VCaP (cell line): ENCODE results near the gene CSRNP3.

Experiments used
- H3K27ac ChIP-seq: fragments of 450-650 bp; 2 replicates; pipeline ENCODE4 v1.5.1; 2017
- TF ChIP-seq, protein P1 (sequence below): fragments of 450-650 bp; conservative IDR thresholded peaks from 2 replicates; pipeline ENCODE4 v1.5.1; 2017; ENCODE audit warnings: mild to moderate bottlenecking, moderate library complexity

The CSRNP3 gene

DNA sequence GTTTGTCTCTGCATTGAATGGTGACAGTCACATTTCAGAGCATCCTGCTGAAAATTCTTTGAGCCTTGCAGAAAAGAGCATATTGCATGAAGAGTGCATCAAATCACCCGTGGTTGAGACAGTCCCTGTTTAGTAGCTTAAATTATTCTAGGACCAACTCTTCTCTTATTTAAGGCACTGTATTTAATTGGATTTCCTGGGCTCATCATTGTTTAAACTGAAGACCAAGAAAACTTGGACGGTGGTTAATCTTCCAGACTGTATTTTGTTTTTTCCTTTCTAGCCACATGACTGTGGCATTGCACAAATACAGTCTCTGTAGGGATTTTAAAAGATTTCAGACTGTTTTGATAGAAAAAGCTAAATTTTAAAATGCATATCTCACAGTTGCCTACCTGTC is 210.1 kb downstream of the CSRNP3 start:
- H3K27ac ChIP-seq = no peak overlapping the region
- TF ChIP-seq, protein P1, sequence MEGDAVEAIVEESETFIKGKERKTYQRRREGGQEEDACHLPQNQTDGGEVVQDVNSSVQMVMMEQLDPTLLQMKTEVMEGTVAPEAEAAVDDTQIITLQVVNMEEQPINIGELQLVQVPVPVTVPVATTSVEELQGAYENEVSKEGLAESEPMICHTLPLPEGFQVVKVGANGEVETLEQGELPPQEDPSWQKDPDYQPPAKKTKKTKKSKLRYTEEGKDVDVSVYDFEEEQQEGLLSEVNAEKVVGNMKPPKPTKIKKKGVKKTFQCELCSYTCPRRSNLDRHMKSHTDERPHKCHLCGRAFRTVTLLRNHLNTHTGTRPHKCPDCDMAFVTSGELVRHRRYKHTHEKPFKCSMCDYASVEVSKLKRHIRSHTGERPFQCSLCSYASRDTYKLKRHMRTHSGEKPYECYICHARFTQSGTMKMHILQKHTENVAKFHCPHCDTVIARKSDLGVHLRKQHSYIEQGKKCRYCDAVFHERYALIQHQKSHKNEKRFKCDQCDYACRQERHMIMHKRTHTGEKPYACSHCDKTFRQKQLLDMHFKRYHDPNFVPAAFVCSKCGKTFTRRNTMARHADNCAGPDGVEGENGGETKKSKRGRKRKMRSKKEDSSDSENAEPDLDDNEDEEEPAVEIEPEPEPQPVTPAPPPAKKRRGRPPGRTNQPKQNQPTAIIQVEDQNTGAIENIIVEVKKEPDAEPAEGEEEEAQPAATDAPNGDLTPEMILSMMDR = no peak

DNA sequence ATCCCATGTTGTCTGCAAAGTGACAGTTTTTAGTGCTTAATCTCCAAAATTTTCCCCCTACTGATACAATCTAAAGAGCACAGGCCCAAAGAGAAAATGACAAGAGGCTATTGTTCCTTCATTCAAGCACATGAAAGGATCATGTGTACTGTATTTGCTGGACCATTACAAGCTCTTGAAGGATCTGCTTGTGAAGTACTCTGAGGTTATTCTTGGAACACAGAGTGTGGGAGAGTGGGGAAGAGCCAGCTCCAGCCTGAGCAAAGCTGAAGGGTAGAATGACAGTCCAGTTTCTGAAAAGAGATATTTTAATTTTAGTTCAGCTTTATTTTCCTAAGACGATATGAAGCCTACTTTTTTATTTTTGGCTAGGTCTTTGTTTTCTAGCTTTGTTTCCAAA is 212.3 kb downstream of the CSRNP3 start:
- H3K27ac ChIP-seq = no peak overlapping the region
- TF ChIP-seq, protein P1 = no peak

DNA sequence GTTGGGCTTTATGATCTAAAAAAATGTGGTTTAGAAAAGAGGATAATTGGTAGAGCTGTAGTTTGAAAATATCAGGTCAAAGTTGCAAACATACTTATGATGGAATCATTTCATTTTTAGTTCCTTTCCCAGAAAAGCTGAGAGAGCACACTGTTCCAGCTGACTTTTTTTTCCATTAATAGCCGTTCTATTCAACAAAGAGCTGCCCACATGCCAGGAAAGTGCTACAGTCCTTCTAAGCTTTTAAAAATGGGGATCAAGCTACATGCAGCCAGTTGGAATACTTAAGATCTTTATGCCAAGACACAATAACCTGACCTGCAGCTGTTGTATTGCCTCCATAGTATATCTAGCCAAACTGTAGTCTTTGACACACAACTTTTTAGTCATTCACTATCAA is 213.0 kb downstream of the CSRNP3 start:
- TF ChIP-seq, protein P1 = no peak
- no peak overlapping the region for H3K27ac ChIP-seq

DNA sequence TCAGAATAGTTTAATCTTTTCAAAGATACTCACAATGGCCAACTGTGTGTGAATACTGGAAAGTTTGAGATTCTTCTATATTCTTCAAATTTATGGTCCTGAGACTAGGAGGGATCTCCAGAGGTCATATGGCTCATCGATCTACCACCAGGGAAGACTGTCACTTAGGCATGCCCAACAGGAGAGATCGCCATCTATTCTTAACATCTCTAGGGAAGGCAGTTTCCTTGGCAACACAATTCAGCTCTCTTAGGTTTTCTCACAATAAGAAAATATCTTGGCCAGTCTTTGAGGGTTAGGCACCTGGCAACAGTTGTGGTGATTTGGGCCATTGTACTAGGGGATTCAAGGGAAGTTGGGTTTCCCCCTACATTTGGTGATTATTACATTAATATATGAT is 217.3 kb downstream of the CSRNP3 start:
- TF ChIP-seq, protein P1 = no peak
- no peak overlapping the region for H3K27ac ChIP-seq

DNA sequence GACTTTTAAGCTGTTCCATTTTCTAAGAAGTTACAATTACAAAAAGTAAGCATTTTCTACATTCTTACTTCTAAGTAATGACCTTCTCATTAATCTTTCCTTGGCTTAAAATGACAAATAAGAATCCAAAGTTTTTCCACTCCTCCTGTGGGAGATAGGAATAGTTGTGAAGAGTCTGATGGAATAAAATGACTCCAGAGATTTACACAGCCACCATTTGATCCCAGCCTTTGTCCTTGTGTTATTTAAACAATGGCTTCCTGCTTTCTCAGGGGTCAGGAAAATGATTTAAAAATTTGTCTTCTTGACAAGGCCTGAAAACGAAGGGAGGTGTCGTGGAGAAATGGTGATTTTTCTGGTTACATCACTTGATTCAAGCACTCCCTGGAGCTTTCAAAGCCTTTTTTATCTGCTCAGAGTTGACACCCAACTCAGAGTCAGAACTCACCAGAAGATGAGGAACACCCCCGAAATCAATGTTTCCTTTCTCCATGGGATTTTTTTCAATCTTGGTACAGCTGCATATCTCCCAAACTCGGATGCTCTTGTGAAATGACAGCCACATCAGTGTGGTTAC is 218.0 kb downstream of the CSRNP3 start:
- H3K27ac ChIP-seq = no peak overlapping the region
- TF ChIP-seq, protein P1 = no peak

DNA sequence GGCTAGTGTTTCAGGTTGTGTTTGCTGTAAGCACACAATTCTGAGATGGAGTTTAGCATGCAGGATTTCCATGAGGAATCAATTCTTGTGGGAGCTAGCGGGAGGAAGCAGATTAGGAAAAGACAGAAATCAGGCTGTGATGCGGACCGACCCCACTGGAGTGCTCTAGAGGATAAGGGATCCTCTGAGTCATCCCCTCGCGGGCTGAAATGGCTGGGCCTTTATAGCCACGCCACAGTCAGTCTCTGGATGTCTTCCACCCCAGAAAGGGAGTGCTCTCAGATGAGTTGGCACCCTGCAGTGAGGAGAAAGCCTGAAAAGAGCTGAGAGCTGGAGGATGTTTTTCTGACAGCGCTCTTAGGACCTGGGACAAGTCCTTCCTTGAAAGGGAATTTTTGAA is 222.1 kb downstream of the CSRNP3 start:
- no peak overlapping the region for H3K27ac ChIP-seq
- TF ChIP-seq, protein P1 = no peak

DNA sequence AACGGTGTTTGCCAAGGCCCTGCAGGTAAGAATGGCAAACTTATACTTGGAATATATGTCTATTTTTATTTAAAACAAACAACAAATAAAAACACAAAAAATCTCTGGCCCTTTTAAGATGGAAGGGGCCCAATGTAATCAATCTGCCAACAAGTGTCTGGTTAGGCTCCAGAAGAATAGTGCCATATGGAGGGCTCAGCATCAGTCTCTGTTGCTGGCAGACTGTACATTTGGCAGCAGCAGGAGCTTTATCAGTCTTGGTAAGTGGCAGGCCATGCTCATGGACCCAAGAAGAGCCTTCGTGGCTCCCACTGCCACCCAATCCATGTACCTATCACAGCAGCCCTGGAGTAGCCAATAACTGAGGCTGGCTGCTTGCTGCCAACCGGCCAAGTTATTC is 223.4 kb downstream of the CSRNP3 start:
- no peak overlapping the region for H3K27ac ChIP-seq

More for the DNA sequence above, 223.4 kb downstream of the CSRNP3 start:
- TF ChIP-seq, protein P1 = no peak
